Measurements from ENCODE around the gene MRPS34. TPM values are rescaled to one million over a fixed set of nuclear protein-coding genes. Genes with fewer than 3 reads are reported as not detected.

The MRPS34 gene
- total RNA-seq, 1 donor from 2014 or later: 58.0 TPM

DNA sequence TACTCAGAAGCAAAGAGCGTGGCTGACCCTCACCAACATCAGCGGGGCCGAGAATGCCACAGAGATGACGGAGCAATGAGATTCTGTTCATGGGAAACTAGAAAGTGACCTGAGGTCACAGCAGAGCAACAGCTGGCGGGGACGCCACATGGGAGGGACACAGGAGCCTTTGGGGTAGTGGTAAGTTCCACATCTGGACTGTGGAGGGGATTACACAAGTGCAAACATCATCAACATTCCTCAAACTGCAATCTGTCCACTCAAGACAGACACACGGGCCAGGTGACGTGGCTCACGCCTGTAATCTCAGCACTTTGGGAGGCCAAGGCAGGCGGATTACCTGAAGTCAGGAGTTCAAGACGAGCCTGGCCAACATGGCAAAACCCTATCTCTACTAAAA is 42.5 kb upstream of the MRPS34 start:
- TF ChIP-seq, protein P1, sequence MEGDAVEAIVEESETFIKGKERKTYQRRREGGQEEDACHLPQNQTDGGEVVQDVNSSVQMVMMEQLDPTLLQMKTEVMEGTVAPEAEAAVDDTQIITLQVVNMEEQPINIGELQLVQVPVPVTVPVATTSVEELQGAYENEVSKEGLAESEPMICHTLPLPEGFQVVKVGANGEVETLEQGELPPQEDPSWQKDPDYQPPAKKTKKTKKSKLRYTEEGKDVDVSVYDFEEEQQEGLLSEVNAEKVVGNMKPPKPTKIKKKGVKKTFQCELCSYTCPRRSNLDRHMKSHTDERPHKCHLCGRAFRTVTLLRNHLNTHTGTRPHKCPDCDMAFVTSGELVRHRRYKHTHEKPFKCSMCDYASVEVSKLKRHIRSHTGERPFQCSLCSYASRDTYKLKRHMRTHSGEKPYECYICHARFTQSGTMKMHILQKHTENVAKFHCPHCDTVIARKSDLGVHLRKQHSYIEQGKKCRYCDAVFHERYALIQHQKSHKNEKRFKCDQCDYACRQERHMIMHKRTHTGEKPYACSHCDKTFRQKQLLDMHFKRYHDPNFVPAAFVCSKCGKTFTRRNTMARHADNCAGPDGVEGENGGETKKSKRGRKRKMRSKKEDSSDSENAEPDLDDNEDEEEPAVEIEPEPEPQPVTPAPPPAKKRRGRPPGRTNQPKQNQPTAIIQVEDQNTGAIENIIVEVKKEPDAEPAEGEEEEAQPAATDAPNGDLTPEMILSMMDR (IDR thresholded peaks at IDR 0.05): no peak
- Histone ChIP-seq H3K27ac (no peak overlapping the region), H3K27me3 (ENCODE audit: low read depth) (no peaks in the 10 kb centered on the region), H3K36me3 (peaks cover 61% of the 10 kb centered on the region), H3K9me3 (no peaks in the 10 kb centered on the region), H3K4me1 (peaks cover 11% of the 10 kb centered on the region), H3K4me3 (no peak overlapping the region)
- intact Hi-C loops (cut with DNase I): no loop called here
- no peak for ATAC-seq
- no peak for DNase-seq

DNA sequence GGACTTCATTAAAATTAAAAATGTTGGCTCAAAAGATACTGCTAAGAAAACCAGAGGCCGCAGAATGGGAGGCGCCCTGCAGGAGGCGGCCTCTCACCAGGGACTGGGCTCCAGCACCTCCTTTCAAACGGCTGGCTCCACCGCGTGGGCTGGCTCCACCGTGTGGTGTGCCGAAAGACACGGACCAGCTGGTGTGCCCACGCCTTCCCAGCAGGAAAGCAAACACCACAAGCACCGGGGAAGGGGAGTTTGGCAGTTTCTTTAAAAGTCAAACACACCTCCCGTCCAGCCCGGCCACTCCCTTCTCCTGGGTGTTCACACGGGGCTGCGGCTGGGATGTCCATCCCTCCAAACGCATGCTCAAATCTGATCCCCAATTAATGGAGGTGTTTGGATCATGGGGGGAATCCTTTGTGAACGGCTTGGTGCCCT is 39.8 kb upstream of the MRPS34 start:
- intact Hi-C loops (cut with DNase I): no loop called here
- H3K36me3 ChIP-seq: peaks cover 65% of the 10 kb centered on the region
- H3K27ac ChIP-seq: no peak overlapping the region

DNA sequence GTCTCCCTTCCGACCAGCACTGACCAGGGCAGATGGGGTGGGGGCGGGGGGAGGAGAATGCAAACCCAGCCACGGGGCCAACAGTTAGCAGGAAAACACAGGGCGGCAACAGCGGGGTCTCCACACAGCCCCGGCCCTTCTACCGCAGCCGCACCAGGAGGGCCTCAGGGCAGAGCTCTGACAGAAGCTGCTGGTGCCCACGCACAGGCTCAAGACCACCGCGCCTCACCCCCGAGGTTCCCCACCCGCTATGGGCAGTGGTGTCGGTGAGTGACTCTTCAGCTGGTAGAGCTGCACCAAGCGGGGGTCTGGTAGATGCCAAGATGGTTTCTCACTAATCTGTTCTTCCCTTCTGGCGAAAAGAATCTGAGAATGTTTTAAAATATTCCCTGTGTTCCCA is 37.6 kb upstream of the MRPS34 start:
- no peak overlapping the region for H3K4me3 ChIP-seq
- DNase-seq: peak; percentile 34

More for the DNA sequence above, 39.8 kb upstream of the MRPS34 start:
- TF ChIP-seq, protein P1 (IDR thresholded peaks at IDR 0.05): peak; percentile 59
- Histone ChIP-seq H3K4me3 (no peak overlapping the region), H3K4me1 (peaks cover 11% of the 10 kb centered on the region), H3K27me3 (ENCODE audit: low read depth) (no peaks in the 10 kb centered on the region), H3K9me3 (no peaks in the 10 kb centered on the region)
- ATAC-seq: peak; percentile 93 to 97
- peak; percentile 87 for DNase-seq

DNA sequence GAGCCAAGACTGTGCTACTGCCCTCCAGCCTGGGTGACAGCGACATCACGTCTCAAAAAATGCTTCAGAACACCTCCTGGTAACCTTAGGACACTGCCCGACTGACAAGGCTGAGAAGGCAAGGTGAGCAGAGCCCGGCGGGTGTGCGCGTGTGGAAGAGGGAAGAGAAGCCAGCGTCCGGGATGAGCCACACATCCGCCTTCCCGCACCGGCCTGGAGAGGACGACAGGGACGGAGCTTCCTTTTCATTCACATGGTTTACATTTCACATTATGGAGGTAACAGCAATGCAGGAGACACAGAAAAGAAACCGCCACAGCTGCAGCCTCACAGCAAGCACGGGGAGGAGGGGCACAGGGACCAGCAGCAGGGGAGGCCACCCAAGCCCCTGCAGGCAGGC is 37.2 kb upstream of the MRPS34 start:
- no peak overlapping the region for H3K27ac ChIP-seq
- peaks cover 59% of the 10 kb centered on the region for H3K36me3 ChIP-seq
- H3K9me3 ChIP-seq: no peaks in the 10 kb centered on the region
- intact Hi-C loops (cut with DNase I): no loop called here
- peak; percentile 30 for DNase-seq
- H3K4me3 ChIP-seq: no peak overlapping the region
- peaks cover 11% of the 10 kb centered on the region for H3K4me1 ChIP-seq
- TF ChIP-seq, protein P1 (IDR thresholded peaks at IDR 0.05): no peak
- no peaks in the 10 kb centered on the region for H3K27me3 ChIP-seq (ENCODE audit: low read depth)
- no peak for ATAC-seq

More for the DNA sequence above, 37.6 kb upstream of the MRPS34 start:
- no peaks in the 10 kb centered on the region for H3K9me3 ChIP-seq
- peaks cover 59% of the 10 kb centered on the region for H3K36me3 ChIP-seq
- no peak for ATAC-seq
- no peaks in the 10 kb centered on the region for H3K27me3 ChIP-seq (ENCODE audit: low read depth)
- TF ChIP-seq, protein P1 (IDR thresholded peaks at IDR 0.05): no peak
- H3K4me1 ChIP-seq: peaks cover 11% of the 10 kb centered on the region
- intact Hi-C loops (cut with DNase I): no loop called here
- H3K27ac ChIP-seq: no peak overlapping the region

DNA sequence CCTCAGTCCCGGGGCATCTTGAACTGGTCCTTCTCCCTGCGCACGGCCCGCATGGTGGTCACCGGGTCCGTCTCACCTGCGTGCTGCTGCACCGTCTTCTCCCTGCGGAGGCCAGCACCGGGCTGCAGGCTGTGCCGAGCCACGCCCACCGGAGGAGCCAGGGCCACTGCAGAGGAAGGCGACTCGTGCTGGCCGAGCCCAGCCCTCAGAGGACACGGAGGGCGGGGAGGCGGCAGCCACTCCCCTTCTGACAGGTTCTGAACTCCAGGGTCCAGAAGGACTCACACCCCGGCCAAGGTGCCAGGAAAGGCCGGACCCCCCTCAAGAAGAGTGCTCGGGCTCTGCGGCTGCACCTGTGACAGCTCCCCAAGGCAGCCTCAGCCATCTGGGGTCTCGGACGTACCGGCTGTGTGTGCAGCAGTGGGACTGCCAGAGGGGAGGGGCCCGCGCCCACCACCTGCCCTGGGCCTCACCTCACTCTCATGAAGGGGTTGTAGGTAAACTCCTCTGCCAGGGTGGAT is 36.4 kb upstream of the MRPS34 start:
- ATAC-seq (peak in 1 of 2 donors; percentile 16), DNase-seq (peak; percentile 38)
- Histone ChIP-seq H3K4me3 (no peak overlapping the region), H3K27me3 (ENCODE audit: low read depth) (no peaks in the 10 kb centered on the region), H3K4me1 (peaks cover 11% of the 10 kb centered on the region), H3K9me3 (no peaks in the 10 kb centered on the region), H3K27ac (no peak overlapping the region), H3K36me3 (peaks cover 55% of the 10 kb centered on the region)
- intact Hi-C loops (cut with DNase I): no loop called here
- TF ChIP-seq, protein P1 (IDR thresholded peaks at IDR 0.05): no peak
